K562 (cell line): ENCODE results near the gene NAA38. TPM values are rescaled to one million over a fixed set of nuclear protein-coding genes. Genes with fewer than 3 reads are reported as not detected.

Source experiments
- CEBPG ChIP-seq, 3 experiments: fragments of 200-800 bp in 1 of 3; sonication (Bioruptor generic) in 1 of 3; sonication (generic) in 1 of 3; formaldehyde crosslinking in 1 of 3; IDR thresholded peaks in 2 of 3; conservative IDR thresholded peaks in 1 of 3; 2 replicates each; pipeline versions ENCODE4 v1.6.1 to v1.8.0; 2016 to 2022; ENCODE audit warnings: missing compliant biosample characterization in 2 of 3, missing genetic modification characterization in 2 of 3, mild to moderate bottlenecking in 1 of 3, missing genetic modification reagents in 1 of 3
- FOXP1 ChIP-seq: sonication (generic); formaldehyde crosslinking; IDR thresholded peaks from 2 replicates; pipeline ENCODE4 v1.8.0; 2022; ENCODE audit warnings: mild to moderate bottlenecking, missing genetic modification reagents
- HMGN3 ChIP-seq: IDR thresholded peaks from 2 replicates; pipeline ENCODE4 v1.6.1; 2011; ENCODE audit warnings: borderline replicate concordance, low read depth, mild to moderate bottlenecking, mixed read lengths, low read length; ENCODE audit not compliant: insufficient read length; ENCODE audit errors: extremely low read depth
- L3MBTL2 ChIP-seq: fragments of 450-650 bp; IDR thresholded peaks from 2 replicates; pipeline ENCODE4 v1.6.1; 2016; ENCODE audit warnings: mild to moderate bottlenecking, moderate library complexity
- MAZ ChIP-seq, 2 experiments: fragments of 450-650 bp in 1 of 2; sonication (generic) in 1 of 2; formaldehyde crosslinking; IDR thresholded peaks in 1 of 2; conservative IDR thresholded peaks in 1 of 2; 2 replicates each; pipeline versions ENCODE4 v1.4.0 to v1.5.0; 2020; ENCODE audit warnings: mild to moderate bottlenecking in 1 of 2, missing genetic modification reagents in 1 of 2
- NFIX ChIP-seq: fragments of 250-450 bp; sonication (Bioruptor Pico); IDR thresholded peaks from 2 replicates; pipeline ENCODE4 v1.4.0; 2020; ENCODE audit warnings: low read depth, mild to moderate bottlenecking, moderate library complexity
- POLR2AphosphoS5 ChIP-seq: IDR thresholded peaks from 2 replicates; pipeline ENCODE4 v1.6.1; 2011; ENCODE audit warnings: mild to moderate bottlenecking, low read depth, low read length, moderate library complexity; ENCODE audit not compliant: control insufficient read depth, insufficient read depth
- SAFB ChIP-seq: fragments of 200-400 bp; formaldehyde crosslinking; IDR thresholded peaks from 2 replicates; pipeline ENCODE4 v1.6.1; 2017; ENCODE audit warnings: low read depth, low read length, borderline replicate concordance
- TAF7 ChIP-seq: fragments of 450-650 bp; IDR thresholded peaks from 2 replicates; pipeline ENCODE4 v1.6.1; 2016; ENCODE audit warnings: missing genetic modification characterization, missing compliant biosample characterization
- TAL1 ChIP-seq: fragments of 450-650 bp; IDR thresholded peaks from 2 replicates; pipeline ENCODE4 v1.6.1; 2016; ENCODE audit warnings: mild to moderate bottlenecking
- TEAD1 ChIP-seq, 2 experiments: fragments of 450-650 bp in 1 of 2; sonication (generic) in 1 of 2; formaldehyde crosslinking; IDR thresholded peaks; 2 replicates each; pipeline versions ENCODE4 v1.4.0 to v1.8.0; 2020 to 2022; ENCODE audit warnings: mild to moderate bottlenecking in 2 of 2, missing genetic modification reagents in 1 of 2
- TFAP4 ChIP-seq: sonication (generic); formaldehyde crosslinking; IDR thresholded peaks from 2 replicates; pipeline ENCODE4 v1.8.0; 2022; ENCODE audit warnings: missing genetic modification reagents, mild to moderate bottlenecking, moderate library complexity, borderline replicate concordance
- THAP12 ChIP-seq: fragments of 250-450 bp; sonication (Bioruptor Pico); IDR thresholded peaks from 2 replicates; pipeline ENCODE4 v1.9.0; 2021; ENCODE audit warnings: mild to moderate bottlenecking, inconsistent platforms
- UBTF ChIP-seq, 2 experiments: IDR thresholded peaks; 2 replicates each; pipeline ENCODE4 v1.6.1; 2012; ENCODE audit warnings: improper control_type of control experiment in 2 of 2, low read depth in 2 of 2, low read length in 2 of 2, borderline replicate concordance in 1 of 2
- ZBTB8A ChIP-seq: fragments of 450-650 bp; IDR thresholded peaks from 2 replicates; pipeline ENCODE4 v1.6.1; 2018; ENCODE audit warnings: mild to moderate bottlenecking, moderate library complexity; ENCODE audit not compliant: partially characterized antibody
- ZNF764 ChIP-seq: fragments of 250-450 bp; sonication (Bioruptor Pico); IDR thresholded peaks from 2 replicates; pipeline ENCODE4 v1.4.0; 2020; ENCODE audit warnings: low read depth, mild to moderate bottlenecking, moderate library complexity
- polyA plus RNA-seq, 8 experiments: library from polyadenylated mRNA; depleted of rRNA in 4 of 8; stranded (reverse) in 5 of 8; unstranded in 3 of 8; fragments of >200 nt; fragmentation: Nextera tagmentation in 2 of 8; fragmentation: Illumina TruSeq in 1 of 8; extraction: Ambion mirVana in 2 of 8; extraction: Trizol in 1 of 8; gene quantifications; 2 replicates each; pipeline versions ENCODE4 v1.2.1 to v1.2.3, GENCODE V29; 2011 to 2014; ENCODE audit warnings: inconsistent platforms in 1 of 8, missing spikeins in 1 of 8
- total RNA-seq, 7 experiments: library from RNA; depleted of rRNA in 6 of 7; stranded (reverse); fragments of >200 nt in 6 of 7; fragmentation: Illumina TruSeq in 2 of 7; extraction: Trizol in 2 of 7; gene quantifications; 2 replicates each; pipeline versions ENCODE4 v1.2.1 to v1.2.3, GENCODE V29; 2011 to 2021; ENCODE audit warnings: low replicate concordance in 1 of 7
- TF ChIP-seq, protein P1 (sequence below), 2 experiments: fragments of 250-450 bp in 1 of 2; fragments of 450-650 bp in 1 of 2; sonication (Bioruptor Pico) in 1 of 2; IDR thresholded peaks; 2 replicates each; pipeline versions ENCODE4 v1.6.1 to v1.8.0; 2016 to 2021; ENCODE audit warnings: mild to moderate bottlenecking in 2 of 2, moderate library complexity in 2 of 2, missing compliant biosample characterization in 1 of 2, missing genetic modification characterization in 1 of 2

The NAA38 gene
- total and polyA plus RNA-seq, 9 of the 15 experiments (the other 6 are each of a cell fraction or from before 2014, with no cell fraction given) = 16.4 to 99.8 (median 57.3) TPM

DNA sequence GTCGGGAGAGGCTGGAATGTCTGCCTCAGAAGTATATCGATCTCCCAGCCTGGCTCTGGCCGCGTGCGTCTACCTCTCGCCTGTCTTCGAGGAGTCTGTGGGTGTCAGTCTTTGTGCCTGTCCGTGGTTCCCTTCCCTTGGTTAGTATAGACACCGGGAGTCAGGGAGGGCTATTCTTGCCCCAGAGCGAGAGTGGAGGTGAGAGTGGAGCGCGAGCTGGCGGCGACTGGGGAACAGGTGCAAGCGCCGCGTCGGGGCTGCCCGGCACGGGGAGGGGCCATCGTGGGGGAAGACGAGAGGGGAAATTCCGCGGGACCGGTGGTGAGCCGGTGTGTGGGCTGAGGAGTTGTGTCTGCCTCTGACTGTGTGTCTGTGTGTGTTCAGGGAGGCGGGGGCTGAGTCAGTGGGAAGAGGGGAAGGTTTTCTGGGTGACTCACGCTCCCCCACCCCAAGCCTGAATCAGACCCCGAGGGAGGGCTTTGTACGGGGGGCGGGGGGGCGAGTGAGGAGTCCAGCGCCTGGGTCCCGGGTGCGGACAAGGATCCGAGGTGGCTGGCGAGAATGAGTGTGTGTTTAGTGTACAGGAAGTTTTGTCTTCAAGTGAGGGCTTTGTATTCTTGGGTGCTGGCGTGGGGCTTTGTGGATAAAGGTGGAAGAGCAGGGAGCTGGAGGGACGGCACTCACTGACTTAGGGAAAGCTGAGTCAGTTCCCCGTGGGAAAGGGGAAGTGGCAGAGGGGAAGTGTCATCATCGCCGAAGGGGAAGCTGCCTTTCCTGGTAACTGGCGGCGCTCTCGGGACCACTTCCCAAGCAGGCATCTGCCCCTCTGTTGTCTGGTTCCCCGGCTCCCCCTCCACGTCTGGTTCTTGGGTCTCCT is 14.7 kb downstream of the NAA38 start (continued):
- TF ChIP-seq TFAP4 (CRISPR knock-in tag) = no peak; the same call in none of the 2 replicates
- peak; percentile 43; the same call in 1 of the 2 replicates for TF ChIP-seq CEBPG (CRISPR knock-in tag; IDR thresholded peaks at IDR 0.05)
- TF ChIP-seq CEBPG (tag; conservative IDR thresholded peaks at IDR 0.05 in 1 of 2, IDR thresholded peaks at IDR 0.05 in 1 of 2) = peak; percentile 48 to 61; a peak in 2 of 4 replicates
- peak; percentile 50; the same call in 1 of the 2 replicates for TF ChIP-seq POLR2AphosphoS5
- 0 out of 2 replicates have a peak, but pooled peaks have one; percentile 9 for TF ChIP-seq THAP12 (CRISPR knock-in tag)
- peak in 1 of 2 experiments; percentile 50; a peak in 1 of 4 replicates for TF ChIP-seq UBTF (IDR thresholded peaks at IDR 0.05; ENCODE audit: borderline replicate concordance in 1 of 2, low read depth in 2 of 2, low read length in 2 of 2)
- TF ChIP-seq FOXP1 (CRISPR knock-in tag) = no peak
- peak in 1 of 2 experiments; percentile 43; a peak in 1 of 4 replicates for TF ChIP-seq MAZ (CRISPR knock-in tag; conservative IDR thresholded peaks at IDR 0.05 in 1 of 2, IDR thresholded peaks at IDR 0.05 in 1 of 2)
- no peak for TF ChIP-seq TAL1
- TF ChIP-seq ZBTB8A = no peak
- peak in 1 of 2 experiments; percentile 71; a peak in 1 of 4 replicates for TF ChIP-seq TEAD1 (CRISPR knock-in tag; IDR thresholded peaks at IDR 0.05)
- TF ChIP-seq NFIX (CRISPR knock-in tag) = no peak
- TF ChIP-seq SAFB = 0 out of 2 replicates have a peak, but pooled peaks have one; percentile 42
- 0 out of 2 replicates have a peak, but pooled peaks have one; percentile 24 for TF ChIP-seq L3MBTL2
- TF ChIP-seq TAF7 (tag) = 0 out of 2 replicates have a peak, but pooled peaks have one; percentile 11
- no peak for TF ChIP-seq ZNF764
- TF ChIP-seq HMGN3 = no peak
- TF ChIP-seq, protein P1, sequence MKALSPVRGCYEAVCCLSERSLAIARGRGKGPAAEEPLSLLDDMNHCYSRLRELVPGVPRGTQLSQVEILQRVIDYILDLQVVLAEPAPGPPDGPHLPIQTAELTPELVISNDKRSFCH (CRISPR knock-in tag; IDR thresholded peaks at IDR 0.05) = no peak
- TF ChIP-seq, protein P1 (tag; IDR thresholded peaks at IDR 0.05) = no peak
